K562 (cell line): ENCODE results near the gene SCPEP1.

ENCODE experiments used
- E2F3 ChIP-seq: fragments of 250-450 bp; sonication (Bioruptor Pico); IDR thresholded peaks from 2 replicates; pipeline ENCODE4 v1.4.0; 2020; ENCODE audit warnings: mild to moderate bottlenecking
- MAZ ChIP-seq, 2 experiments: fragments of 450-650 bp in 1 of 2; sonication (generic) in 1 of 2; formaldehyde crosslinking; IDR thresholded peaks in 1 of 2; conservative IDR thresholded peaks in 1 of 2; 2 replicates each; pipeline versions ENCODE4 v1.4.0 to v1.5.0; 2020; ENCODE audit warnings: mild to moderate bottlenecking in 1 of 2, missing genetic modification reagents in 1 of 2
- ZNF644 ChIP-seq: fragments of 200-800 bp; sonication (Bioruptor generic); IDR thresholded peaks from 2 replicates; pipeline ENCODE4 v1.6.1; 2016; ENCODE audit warnings: low read depth, missing genetic modification characterization, missing compliant biosample characterization

- no peak for TF ChIP-seq MAZ (CRISPR knock-in tag; conservative IDR thresholded peaks at IDR 0.05 in 1 of 2, IDR thresholded peaks at IDR 0.05 in 1 of 2)
- no peak for TF ChIP-seq E2F3 (CRISPR knock-in tag)
- TF ChIP-seq ZNF644 (tag), result no peak
These were observed 74.0 kb downstream of the SCPEP1 start for GRCh38 chr17:57051886-57052361.
